NCI-H2029 (cell line): ENCODE data around the gene TBCA.
"Not testable (repeated sequence)": the region's sequence is repeated elsewhere in the genome, so short reads cannot be mapped to it uniquely, and the experiment has no call there.

Experiments
- DNase-seq: peaks from one replicate; lab custom pipeline; 2025; lab: John Stamatoyannopoulos, UW

The TBCA gene

GRCh38 chr5:77772729-77773128 lies 3.4 kb downstream of the TBCA start:
- DNase-seq, result no peak

- no peak for DNase-seq
These were observed 4.7 kb downstream of the TBCA start for GRCh38 chr5:77771452-77771851.

GRCh38 chr5:77770293-77771005 lies 5.7 kb downstream of the TBCA start:
- DNase-seq, result no peak

GRCh38 chr5:77768978-77769377 lies 7.2 kb downstream of the TBCA start:
- DNase-seq, result no peak

- DNase-seq, result no peak
These were observed 8.8 kb downstream of the TBCA start for GRCh38 chr5:77767301-77767700.

GRCh38 chr5:77761606-77762005 lies 14.5 kb downstream of the TBCA start:
- DNase-seq, result no peak

- no peak for DNase-seq
These were observed 17.8 kb downstream of the TBCA start for GRCh38 chr5:77758141-77758938.

- DNase-seq, result no peak
These were observed 24.7 kb downstream of the TBCA start for GRCh38 chr5:77751328-77752023.

GRCh38 chr5:77750928-77751327 lies 25.2 kb downstream of the TBCA start:
- DNase-seq, result not testable (repeated sequence)

- no peak for DNase-seq
These were observed 28.0 kb downstream of the TBCA start for GRCh38 chr5:77748160-77748559.

GRCh38 chr5:77744116-77744515 lies 32.0 kb downstream of the TBCA start:
- DNase-seq, result no peak

- no peak for DNase-seq
These were observed 33.0 kb downstream of the TBCA start for GRCh38 chr5:77743181-77743580.

- DNase-seq, result no peak
These were observed 34.5 kb downstream of the TBCA start for GRCh38 chr5:77741608-77742007.

- DNase-seq, result no peak
These were observed 41.3 kb downstream of the TBCA start for GRCh38 chr5:77734885-77735284.

GRCh38 chr5:77733130-77733529 lies 43.0 kb downstream of the TBCA start:
- DNase-seq, result no peak

- no peak for DNase-seq
These were observed 48.9 kb downstream of the TBCA start for GRCh38 chr5:77727190-77727589.

GRCh38 chr5:77725616-77726015 lies 50.5 kb downstream of the TBCA start:
- DNase-seq, result no peak

GRCh38 chr5:77724934-77725333 lies 51.2 kb downstream of the TBCA start:
- DNase-seq, result no peak

GRCh38 chr5:77719666-77720363 lies 56.3 kb downstream of the TBCA start:
- DNase-seq, result no peak

GRCh38 chr5:77718934-77719610 lies 57.1 kb downstream of the TBCA start:
- DNase-seq, result no peak

- DNase-seq, result no peak
These were observed 66.0 kb downstream of the TBCA start for GRCh38 chr5:77709993-77710685.
